Activated CD8-positive, alpha-beta T cell treated with anti-CD3 and anti-CD28 coated beads, Interleukin-2, amount 10 ng/mL, durations not matched to agents 7 days and 5 days (primary cell): ENCODE measurements around the gene GPSM1. TPM values are rescaled to one million over a fixed set of nuclear protein-coding genes. Genes with fewer than 3 reads are reported as not detected.

Experiments used
- ATAC-seq: fragments of 150-1000 bp; cut with Tn5 transposase; one replicate; pipeline ENCODE4 v1.10.0; 2021; ENCODE audit warnings: moderate library complexity
- CTCF ChIA-PET: fragments of 350-600 bp; sonication (Branson Sonifier 250); formaldehyde crosslinking; loops from one replicate; lab custom pipeline; 2021; ENCODE audit warnings: antibody characterized with exemption; lab: Charles Lee
- POLR2A ChIA-PET: fragments of 350-600 bp; sonication (Branson Sonifier 250); formaldehyde crosslinking; loops from one replicate; lab custom pipeline; 2021; ENCODE audit warnings: antibody characterized with exemption; lab: Charles Lee
- DNase-seq: peaks from one replicate; pipeline ENCODE4 v3.0.0-alpha.2; 2020
- H3K27ac Mint-ChIP-seq: one replicate; pipeline ENCODE4 v1.8.0; 2021; ENCODE audit warnings: mild to moderate bottlenecking, mixed read lengths
- H3K27me3 Mint-ChIP-seq: one replicate; pipeline ENCODE4 v1.8.0; 2021; ENCODE audit warnings: low read depth, mixed read lengths
- H3K36me3 Mint-ChIP-seq: one replicate; pipeline ENCODE4 v1.8.0; 2021; ENCODE audit warnings: low read depth, mixed read lengths
- H3K4me1 Mint-ChIP-seq: one replicate; pipeline ENCODE4 v1.8.0; 2021; ENCODE audit warnings: low read depth, mixed read lengths
- H3K4me3 Mint-ChIP-seq: one replicate; pipeline ENCODE4 v1.8.0; 2021; ENCODE audit warnings: mild to moderate bottlenecking, mixed read lengths
- H3K9me3 Mint-ChIP-seq: one replicate; pipeline ENCODE4 v1.8.0; 2022; ENCODE audit warnings: mixed read lengths; ENCODE audit not compliant: insufficient read depth
- total RNA-seq, 2 experiments: library from RNA; stranded (reverse); gene quantifications; one replicate each; pipeline ENCODE4 v1.2.3, GENCODE V29; 2021

Gene GPSM1
- total RNA-seq, 2 experiments from 2014 or later = 1.8 to 2.3 TPM

GRCh38 chr9:136396219-136396515 is 68.8 kb downstream of the GPSM1 start:
- peaks cover 24% of the 10 kb centered on the region for H3K36me3 Mint-ChIP-seq
- POLR2A ChIA-PET = no interaction called here
- no peaks in the 10 kb centered on the region for H3K9me3 Mint-ChIP-seq
- no peak for ATAC-seq
- H3K27ac Mint-ChIP-seq = no peak overlapping the region
- CTCF ChIA-PET = interaction anchor here (0.8 to 2.3 kb wide), 3 partner anchors 12 to 33 kb away, joined by 3 to 9 read pairs (median 6); partner anchors contain the start of gene DNLZ
- no peak for DNase-seq
- H3K27me3 Mint-ChIP-seq = no peaks in the 10 kb centered on the region
- no peak overlapping the region for H3K4me3 Mint-ChIP-seq
- peaks cover 23% of the 10 kb centered on the region for H3K4me1 Mint-ChIP-seq

GRCh38 chr9:136397643-136398042 is 70.3 kb downstream of the GPSM1 start:
- CTCF ChIA-PET = interaction anchor here (2.3 kb wide), 1 partner anchor 13 kb away, joined by 6 read pairs; no protein-coding TSS in a partner anchor
- DNase-seq (no peak), ATAC-seq (no peak)
- Mint-ChIP-seq H3K27me3 (no peaks in the 10 kb centered on the region), H3K9me3 (no peaks in the 10 kb centered on the region), H3K27ac (no peak overlapping the region), H3K36me3 (peaks cover 30% of the 10 kb centered on the region), H3K4me1 (peaks cover 33% of the 10 kb centered on the region), H3K4me3 (no peak overlapping the region)
- POLR2A ChIA-PET = interaction anchor here (0.6 to 1.2 kb wide), 2 partner anchors 34 to 78 kb away, joined by 3 read pairs; no protein-coding TSS in a partner anchor

- Mint-ChIP-seq H3K27me3 (no peaks in the 10 kb centered on the region), H3K27ac (no peak overlapping the region), H3K4me3 (peak overlapping the region; percentile 83), H3K4me1 (peaks cover 37% of the 10 kb centered on the region), H3K36me3 (peaks cover 32% of the 10 kb centered on the region), H3K9me3 (no peaks in the 10 kb centered on the region)
- CTCF ChIA-PET = interaction anchor here (1.7 to 2.3 kb wide), 3 partner anchors 13 to 85 kb away, joined by 4 to 6 read pairs (median 4); no protein-coding TSS in a partner anchor
- POLR2A ChIA-PET = interaction anchor here (1.2 kb wide), 1 partner anchor 34 kb away, joined by 3 read pairs; no protein-coding TSS in a partner anchor
- no peak for DNase-seq
- no peak for ATAC-seq
These were observed 70.9 kb downstream of the GPSM1 start for GRCh38 chr9:136398286-136398685.

GRCh38 chr9:136399176-136400037 is 72.1 kb downstream of the GPSM1 start:
- ChIA-PET CTCF (interaction anchor here (1.0 to 1.8 kb wide), 4 partner anchors 10 to 86 kb away, joined by 3 to 4 read pairs (median 4); no protein-coding TSS in a partner anchor), POLR2A (interaction anchor here (2.5 kb wide), 1 partner anchor 11 kb away, joined by 13 read pairs; the partner anchor contains the start of genes ENTR1 and PMPCA)
- no peaks in the 10 kb centered on the region for H3K27me3 Mint-ChIP-seq
- peaks cover 48% of the 10 kb centered on the region for H3K4me1 Mint-ChIP-seq
- peak overlapping the region; percentile 77 for H3K27ac Mint-ChIP-seq
- peak; percentile 32 for ATAC-seq
- DNase-seq = peak; percentile 43
- peak overlapping the region; percentile 83 for H3K4me3 Mint-ChIP-seq
- no peaks in the 10 kb centered on the region for H3K9me3 Mint-ChIP-seq
- peaks cover 38% of the 10 kb centered on the region for H3K36me3 Mint-ChIP-seq

- ATAC-seq = peak; percentile 73
- POLR2A ChIA-PET = interaction anchor here (1.1 to 2.5 kb wide), 3 partner anchors 10 to 41 kb away, joined by 3 to 13 read pairs (median 4); partner anchors contain the start of genes DNLZ, ENTR1 and PMPCA
- peak within 1 kb of the TSS; percentile 83 for H3K4me3 Mint-ChIP-seq
These were observed 72.9 kb downstream of the GPSM1 start, which contains the start of gene SNAPC4 for GRCh38 chr9:136400038-136400834. TSS of gene SNAPC4 (minus strand) at chr9:136400170. CDS start at chr9:136398428, 1,742 bp downstream.

GRCh38 chr9:136401173-136401922 is 74.0 kb downstream of the GPSM1 start:
- peaks cover 45% of the 10 kb centered on the region for H3K36me3 Mint-ChIP-seq
- peaks cover 65% of the 10 kb centered on the region for H3K4me1 Mint-ChIP-seq
- H3K9me3 Mint-ChIP-seq = no peaks in the 10 kb centered on the region
- ATAC-seq (no peak), DNase-seq (no peak)
- peak overlapping the region; percentile 61 for H3K27ac Mint-ChIP-seq
- no peak overlapping the region for H3K4me3 Mint-ChIP-seq
- POLR2A ChIA-PET = interaction anchor here (0.9 to 2.5 kb wide), 4 partner anchors 9 to 40 kb away, joined by 3 to 13 read pairs (median 4); partner anchors contain the start of genes DNLZ, ENTR1 and PMPCA
- no peaks in the 10 kb centered on the region for H3K27me3 Mint-ChIP-seq
- CTCF ChIA-PET = interaction anchor here (0.8 to 1.7 kb wide), 14 partner anchors 8 to 389 kb away, joined by 3 to 14 read pairs (median 4); partner anchors contain the start of gene DNLZ

More at GRCh38 chr9:136400038-136400834, 72.9 kb downstream of the GPSM1 start, which contains the start of gene SNAPC4:
- Mint-ChIP-seq H3K27me3 (no peaks in the 10 kb centered on the region), H3K27ac (peak within 1 kb of the TSS; percentile 77), H3K9me3 (no peaks in the 10 kb centered on the region), H3K36me3 (peaks cover 40% of the 10 kb centered on the region), H3K4me1 (peaks cover 56% of the 10 kb centered on the region)
- peak; percentile 90 for DNase-seq
- CTCF ChIA-PET = interaction anchor here (0.8 to 1.8 kb wide), 14 partner anchors 9 to 390 kb away, joined by 3 to 14 read pairs (median 4); partner anchors contain the start of gene DNLZ

- DNase-seq = no peak
- ChIA-PET CTCF (interaction anchor here (1.1 to 1.6 kb wide), 3 partner anchors 17 to 135 kb away, joined by 3 to 8 read pairs (median 6); no protein-coding TSS in a partner anchor), POLR2A (interaction anchor here (0.9 to 2.5 kb wide), 2 partner anchors 8 to 17 kb away, joined by 5 to 13 read pairs; partner anchors contain the start of genes ENTR1 and PMPCA)
- no peak for ATAC-seq
- Mint-ChIP-seq H3K36me3 (peaks cover 45% of the 10 kb centered on the region), H3K27ac (peak overlapping the region; percentile 71), H3K4me1 (peaks cover 70% of the 10 kb centered on the region), H3K27me3 (no peaks in the 10 kb centered on the region), H3K4me3 (no peak overlapping the region), H3K9me3 (no peaks in the 10 kb centered on the region)
These were observed 74.7 kb downstream of the GPSM1 start for GRCh38 chr9:136402067-136402466.

GRCh38 chr9:136403538-136403914 is 76.2 kb downstream of the GPSM1 start:
- Mint-ChIP-seq H3K4me3 (peak overlapping the region; percentile 65), H3K27me3 (no peaks in the 10 kb centered on the region), H3K9me3 (no peaks in the 10 kb centered on the region), H3K27ac (peak overlapping the region; percentile 85), H3K36me3 (peaks cover 52% of the 10 kb centered on the region), H3K4me1 (peaks cover 75% of the 10 kb centered on the region)
- ATAC-seq = peak; percentile 78
- CTCF ChIA-PET = interaction anchor here (0.6 to 2.0 kb wide), 6 partner anchors 13 to 489 kb away, joined by 3 to 8 read pairs (median 3); partner anchors contain the start of gene DNLZ
- POLR2A ChIA-PET = interaction anchor here (0.9 to 1.9 kb wide), 5 partner anchors 11 to 40 kb away, joined by 3 to 8 read pairs (median 3); partner anchors contain the start of gene DNLZ
- DNase-seq = peak; percentile 89

- DNase-seq (peak; percentile 67), ATAC-seq (peak; percentile 7)
- POLR2A ChIA-PET = interaction anchor here (0.7 to 1.9 kb wide), 6 partner anchors 12 to 435 kb away, joined by 3 to 8 read pairs (median 4); partner anchors contain the start of gene DNLZ
- Mint-ChIP-seq H3K4me1 (peaks cover 75% of the 10 kb centered on the region), H3K27me3 (no peaks in the 10 kb centered on the region), H3K9me3 (no peaks in the 10 kb centered on the region), H3K27ac (peak overlapping the region; percentile 85), H3K36me3 (peaks cover 57% of the 10 kb centered on the region), H3K4me3 (peak overlapping the region; percentile 65)
- CTCF ChIA-PET = interaction anchor here (0.9 to 2.0 kb wide), 5 partner anchors 13 to 91 kb away, joined by 3 to 8 read pairs (median 3); partner anchors contain the start of gene DNLZ
These were observed 76.8 kb downstream of the GPSM1 start for GRCh38 chr9:136403915-136404800.
